ENCODE data around the gene LRTM2. TPM values are rescaled to one million over a fixed set of nuclear protein-coding genes. Genes with fewer than 3 reads are reported as not detected.

The LRTM2 gene
- total RNA-seq, 2 experiments from 2014 or later, result not detected

DNA sequence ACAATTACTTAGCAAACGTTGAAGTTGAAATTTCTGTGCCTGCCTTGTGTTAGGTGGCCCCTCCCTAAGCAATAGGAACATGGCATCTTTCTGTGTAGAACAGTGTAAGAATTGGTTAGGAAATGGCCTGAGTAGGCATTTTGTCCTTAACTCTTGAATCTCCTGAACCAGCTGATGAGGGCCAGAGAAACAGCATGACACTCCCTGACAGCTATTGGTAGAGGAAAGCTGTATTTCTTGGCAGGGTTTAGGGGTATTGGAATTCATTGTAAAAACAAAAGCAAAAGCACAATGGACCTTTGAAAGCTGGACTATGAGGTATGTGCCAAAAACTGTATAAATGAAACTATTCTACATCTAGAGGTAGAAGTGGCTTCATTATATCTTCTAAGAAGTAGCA is 40.6 kb upstream of the LRTM2 start:
- Histone ChIP-seq H4K20me1 (ENCODE audit: insufficient read depth, low read length) (no peaks in the 10 kb centered on the region), H3K9me2 (ENCODE audit: insufficient read depth, low read length) (no peaks in the 10 kb centered on the region), H3K4me3 (ENCODE audit: low read depth, low read length, poor library complexity, severe bottlenecking) (no peak overlapping the region), H3K36me3 (ENCODE audit: insufficient read depth, low read length) (peaks cover 71% of the 10 kb centered on the region), H3K4me1 (ENCODE audit: insufficient read depth, low read length, poor library complexity, severe bottlenecking) (no peaks in the 10 kb centered on the region), H3K79me2 (ENCODE audit: insufficient read depth, low read depth, low read length) (no peaks in the 10 kb centered on the region), H3K4me2 (ENCODE audit: low read length) (no peak overlapping the region), H3K27ac (ENCODE audit: low read depth, low read length, poor library complexity, severe bottlenecking) (no peak overlapping the region), H3K9me3 (ENCODE audit: low read length) (no peaks in the 10 kb centered on the region), H2AFZ (ENCODE audit: low read length) (no peak overlapping the region)
- ChIA-PET CTCF (ENCODE audit: unreplicated experiment) (no interaction called here), POLR2A (interaction anchor here (1.5 kb wide), 1 partner anchor 11 kb away, joined by 3 read pairs; no protein-coding TSS in a partner anchor)
- intact Hi-C loops (cut with micrococcal nuclease; ENCODE audit: unreplicated experiment), result no loop called here
- no peak for DNase-seq (ENCODE audit: low spot score)
- no TSS peak for BruUV-seq (replicated peaks)
- TF ChIP-seq, protein P1, sequence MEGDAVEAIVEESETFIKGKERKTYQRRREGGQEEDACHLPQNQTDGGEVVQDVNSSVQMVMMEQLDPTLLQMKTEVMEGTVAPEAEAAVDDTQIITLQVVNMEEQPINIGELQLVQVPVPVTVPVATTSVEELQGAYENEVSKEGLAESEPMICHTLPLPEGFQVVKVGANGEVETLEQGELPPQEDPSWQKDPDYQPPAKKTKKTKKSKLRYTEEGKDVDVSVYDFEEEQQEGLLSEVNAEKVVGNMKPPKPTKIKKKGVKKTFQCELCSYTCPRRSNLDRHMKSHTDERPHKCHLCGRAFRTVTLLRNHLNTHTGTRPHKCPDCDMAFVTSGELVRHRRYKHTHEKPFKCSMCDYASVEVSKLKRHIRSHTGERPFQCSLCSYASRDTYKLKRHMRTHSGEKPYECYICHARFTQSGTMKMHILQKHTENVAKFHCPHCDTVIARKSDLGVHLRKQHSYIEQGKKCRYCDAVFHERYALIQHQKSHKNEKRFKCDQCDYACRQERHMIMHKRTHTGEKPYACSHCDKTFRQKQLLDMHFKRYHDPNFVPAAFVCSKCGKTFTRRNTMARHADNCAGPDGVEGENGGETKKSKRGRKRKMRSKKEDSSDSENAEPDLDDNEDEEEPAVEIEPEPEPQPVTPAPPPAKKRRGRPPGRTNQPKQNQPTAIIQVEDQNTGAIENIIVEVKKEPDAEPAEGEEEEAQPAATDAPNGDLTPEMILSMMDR (conservative IDR thresholded peaks at IDR 0.05; ENCODE audit: low read length), result no peak
- TF ChIP-seq EZH2phosphoT487 (IDR thresholded peaks at IDR 0.05; ENCODE audit: borderline replicate concordance, low read depth, low read length), result no peak

DNA sequence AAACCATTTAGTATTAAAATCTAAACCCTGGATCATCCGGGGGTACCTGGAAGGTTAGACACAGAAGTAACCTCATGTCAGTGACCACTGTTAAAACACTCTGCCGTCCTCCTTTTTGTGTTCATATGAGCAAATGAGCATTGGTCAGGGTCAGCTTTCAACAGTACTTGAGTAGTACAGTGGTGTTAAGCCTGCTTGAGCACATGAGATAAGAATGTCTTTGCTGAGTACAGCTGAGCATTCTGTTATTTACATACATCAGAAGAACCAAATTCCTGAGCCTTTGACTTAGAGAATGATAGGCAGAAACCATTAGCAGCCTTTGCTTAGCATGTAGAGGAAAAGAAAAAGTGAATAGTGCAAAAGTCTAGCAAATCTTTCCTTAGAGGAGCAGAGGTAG is 38.6 kb upstream of the LRTM2 start:
- Histone ChIP-seq H3K4me1 (ENCODE audit: insufficient read depth, low read length, poor library complexity, severe bottlenecking) (no peaks in the 10 kb centered on the region), H3K4me3 (ENCODE audit: low read depth, low read length, poor library complexity, severe bottlenecking) (no peak overlapping the region), H3K27ac (ENCODE audit: low read depth, low read length, poor library complexity, severe bottlenecking) (no peak overlapping the region), H2AFZ (ENCODE audit: low read length) (no peak overlapping the region), H3K4me2 (ENCODE audit: low read length) (no peak overlapping the region), H3K36me3 (ENCODE audit: insufficient read depth, low read length) (peaks cover 87% of the 10 kb centered on the region), H3K79me2 (ENCODE audit: insufficient read depth, low read depth, low read length) (no peaks in the 10 kb centered on the region), H3K9me3 (ENCODE audit: low read length) (no peaks in the 10 kb centered on the region), H4K20me1 (ENCODE audit: insufficient read depth, low read length) (no peaks in the 10 kb centered on the region), H3K9me2 (ENCODE audit: insufficient read depth, low read length) (no peaks in the 10 kb centered on the region)
- BruUV-seq (replicated peaks), result no TSS peak
- ChIA-PET CTCF (ENCODE audit: unreplicated experiment) (no interaction called here), POLR2A (interaction anchor here (0.6 to 0.9 kb wide), 3 partner anchors 17 to 1001 kb away, joined by 3 read pairs; no protein-coding TSS in a partner anchor)
- DNase-seq (ENCODE audit: low spot score), result no peak
- intact Hi-C loops (cut with micrococcal nuclease; ENCODE audit: unreplicated experiment), result no loop called here
- no peak for TF ChIP-seq EZH2phosphoT487 (IDR thresholded peaks at IDR 0.05; ENCODE audit: borderline replicate concordance, low read depth, low read length)
- TF ChIP-seq, protein P1 (conservative IDR thresholded peaks at IDR 0.05; ENCODE audit: low read length), result no peak

DNA sequence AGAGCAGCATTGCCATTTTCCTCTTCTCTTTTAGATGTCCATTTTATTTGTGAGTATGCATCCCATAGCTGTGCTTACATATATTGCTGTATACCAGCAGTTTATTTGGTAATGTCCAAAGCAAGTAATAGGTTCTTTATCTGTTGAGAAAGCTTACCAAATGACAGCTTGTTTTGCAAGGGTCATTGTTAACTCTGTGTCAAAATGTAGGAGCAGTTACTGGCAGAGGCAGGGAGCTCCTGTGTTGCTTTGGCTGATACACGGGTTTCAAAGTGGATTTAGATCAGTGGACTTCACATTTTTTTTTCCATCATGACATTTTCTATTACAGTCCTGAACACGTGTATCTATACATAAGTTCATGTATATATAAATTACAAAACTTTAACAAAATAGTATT is 38.1 kb upstream of the LRTM2 start:
- Histone ChIP-seq H3K27ac (ENCODE audit: low read depth, low read length, poor library complexity, severe bottlenecking) (no peak overlapping the region), H3K4me2 (ENCODE audit: low read length) (no peak overlapping the region), H3K9me2 (ENCODE audit: insufficient read depth, low read length) (no peaks in the 10 kb centered on the region), H3K4me1 (ENCODE audit: insufficient read depth, low read length, poor library complexity, severe bottlenecking) (no peaks in the 10 kb centered on the region), H2AFZ (ENCODE audit: low read length) (no peak overlapping the region), H4K20me1 (ENCODE audit: insufficient read depth, low read length) (no peaks in the 10 kb centered on the region), H3K79me2 (ENCODE audit: insufficient read depth, low read depth, low read length) (no peaks in the 10 kb centered on the region), H3K9me3 (ENCODE audit: low read length) (no peaks in the 10 kb centered on the region), H3K4me3 (ENCODE audit: low read depth, low read length, poor library complexity, severe bottlenecking) (no peak overlapping the region), H3K36me3 (ENCODE audit: insufficient read depth, low read length) (peaks cover 91% of the 10 kb centered on the region)
- no peak for DNase-seq (ENCODE audit: low spot score)
- CTCF ChIA-PET (ENCODE audit: unreplicated experiment), result no interaction called here
- no TSS peak for BruUV-seq (replicated peaks)
- POLR2A ChIA-PET, result interaction anchor here (0.7 kb wide), 1 partner anchor 35 kb away, joined by 4 read pairs; no protein-coding TSS in a partner anchor
- no peak for TF ChIP-seq EZH2phosphoT487 (IDR thresholded peaks at IDR 0.05; ENCODE audit: borderline replicate concordance, low read depth, low read length)
- TF ChIP-seq, protein P1 (conservative IDR thresholded peaks at IDR 0.05; ENCODE audit: low read length), result no peak
- intact Hi-C loops (cut with micrococcal nuclease; ENCODE audit: unreplicated experiment), result no loop called here
